CD14-positive monocyte (primary cell): ENCODE results near the gene GRHPR. TPM values are rescaled to one million over a fixed set of nuclear protein-coding genes. Genes with fewer than 3 reads are reported as not detected.
A peak's percentile ranks its signal among the peaks of the same experiment; 100 is the strongest.

Experiments used
- DNase-seq, 3 donors: peaks; one replicate each; pipeline ENCODE4 v3.0.0-alpha.2; 2011 to 2022
- H2AFZ ChIP-seq: 2 replicates; pipeline ENCODE4 v1.6.0; 2012; ENCODE audit warnings: mild to moderate bottlenecking, low read depth, low read length, inconsistent platforms; ENCODE audit not compliant: insufficient read depth, poor library complexity, severe bottlenecking
- H3K27ac ChIP-seq, 2 donors: 1 replicate in 1 of 2; 2 replicates in 1 of 2; pipeline ENCODE4 v1.5.1; 2012 to 2013; ENCODE audit warnings: low read length in 2 of 2, control low read depth in 1 of 2, inconsistent platforms in 1 of 2, low read depth in 1 of 2, mild to moderate bottlenecking in 1 of 2
- H3K27me3 ChIP-seq, 2 donors: one replicate each; pipeline versions ENCODE4 v1.6.0 to v1.6.1; 2011 to 2013; ENCODE audit warnings: low read length in 2 of 2; ENCODE audit not compliant: control insufficient read depth in 2 of 2, insufficient read depth in 2 of 2
- H3K36me3 ChIP-seq, 2 donors: replicated peaks in 1 of 2; 1 replicate in 1 of 2; 2 replicates in 1 of 2; pipeline versions ENCODE4 v1.5.1 to v1.6.1; 2012 to 2013; ENCODE audit warnings: low read length in 2 of 2, control low read depth in 1 of 2, inconsistent platforms in 1 of 2, mild to moderate bottlenecking in 1 of 2; ENCODE audit not compliant: insufficient read depth in 2 of 2, control insufficient read depth in 1 of 2
- H3K4me1 ChIP-seq, 2 donors: 1 replicate in 1 of 2; 2 replicates in 1 of 2; pipeline versions ENCODE4 v1.5.1 to v1.6.1; 2012 to 2013; ENCODE audit warnings: low read length in 2 of 2, control low read depth in 1 of 2, inconsistent platforms in 1 of 2, mild to moderate bottlenecking in 1 of 2, moderate library complexity in 1 of 2; ENCODE audit not compliant: insufficient read depth in 2 of 2, control insufficient read depth in 1 of 2
- H3K4me2 ChIP-seq: replicated peaks from 2 replicates; pipeline ENCODE3; 2012; ENCODE audit warnings: low read length, moderate library complexity, mild to moderate bottlenecking; ENCODE audit not compliant: poor library complexity, severe bottlenecking; ENCODE audit errors: extremely low read depth
- H3K4me3 ChIP-seq, 3 experiments: fragments of 200-600 bp in 1 of 3; sonication (generic) in 1 of 3; replicated peaks in 1 of 3; 1 replicate in 2 of 3; 2 replicates in 1 of 3; pipeline ENCODE4 v1.5.1; 2011 to 2013; ENCODE audit warnings: low read length in 3 of 3, mild to moderate bottlenecking in 3 of 3, control low read depth in 2 of 3, low read depth in 2 of 3, inconsistent platforms in 1 of 3, moderate library complexity in 1 of 3
- H3K79me2 ChIP-seq: 2 replicates; pipeline ENCODE4 v1.6.0; 2012; ENCODE audit warnings: mild to moderate bottlenecking, control low read depth, inconsistent platforms, low read length, moderate library complexity; ENCODE audit not compliant: insufficient read depth
- H3K9ac ChIP-seq: 2 replicates; pipeline ENCODE4 v1.6.0; 2017; ENCODE audit warnings: low read length, mild to moderate bottlenecking; ENCODE audit not compliant: insufficient read depth, poor library complexity, severe bottlenecking
- H3K9me3 ChIP-seq, 2 donors: replicated peaks in 1 of 2; 1 replicate in 1 of 2; 2 replicates in 1 of 2; pipeline versions ENCODE4 v1.5.1 to v1.6.1; 2012 to 2013; ENCODE audit warnings: low read length in 2 of 2, control low read depth in 1 of 2; ENCODE audit not compliant: control insufficient read depth in 1 of 2, insufficient read depth in 1 of 2
- H4K20me1 ChIP-seq: 2 replicates; pipeline ENCODE4 v1.6.0; 2012; ENCODE audit warnings: mild to moderate bottlenecking, low read length, control low read depth, moderate library complexity; ENCODE audit not compliant: insufficient read depth
- H3K27ac Mint-ChIP-seq, 7 donors: one replicate each; pipeline ENCODE4 v1.8.0; 2020; ENCODE audit warnings: mild to moderate bottlenecking in 7 of 7, mixed read lengths in 7 of 7, moderate library complexity in 6 of 7, inconsistent platforms in 2 of 7
- H3K27me3 Mint-ChIP-seq, 3 donors: one replicate each; pipeline ENCODE4 v1.8.0; 2021 to 2022; ENCODE audit warnings: low read depth in 3 of 3, mild to moderate bottlenecking in 3 of 3, mixed read lengths in 3 of 3, moderate library complexity in 3 of 3, inconsistent platforms in 1 of 3
- H3K36me3 Mint-ChIP-seq, 2 donors: one replicate each; pipeline ENCODE4 v1.8.0; 2020; ENCODE audit warnings: mixed read lengths in 2 of 2, inconsistent platforms in 1 of 2, mild to moderate bottlenecking in 1 of 2
- H3K4me1 Mint-ChIP-seq: one replicate; pipeline ENCODE4 v1.8.0; 2020; ENCODE audit warnings: mild to moderate bottlenecking, mixed read lengths
- H3K4me3 Mint-ChIP-seq, 2 donors: one replicate each; pipeline ENCODE4 v1.8.0; 2020; ENCODE audit warnings: mild to moderate bottlenecking in 2 of 2, mixed read lengths in 2 of 2, moderate library complexity in 1 of 2
- H3K9me3 Mint-ChIP-seq, 7 donors: one replicate each; pipeline ENCODE4 v1.8.0; 2020 to 2022; ENCODE audit warnings: mixed read lengths in 7 of 7, mild to moderate bottlenecking in 6 of 7, moderate library complexity in 6 of 7, inconsistent platforms in 2 of 7
- CTCF ChIP-seq: fragments of 200-600 bp; IDR thresholded peaks from one replicate; pipeline ENCODE4 v1.8.0; 2022; ENCODE audit warnings: antibody characterized with exemption, mild to moderate bottlenecking
- WGBS: methylation state at CpG from one replicate; pipeline ENCODE4 v1.1.5; 2013; ENCODE audit warnings: missing lambda C conversion rate; ENCODE audit not compliant: insufficient coverage; 5-methylcytosine and 5-hydroxymethylcytosine counted together
- intact Hi-C, 2 donors: fragments of 100-400 bp; cut with micrococcal nuclease; formaldehyde crosslinking; loops; one replicate each; pipeline versions ENCODE4 v1.15.0 to v1.15.1; 2023
- polyA plus RNA-seq, 3 donors: library from polyadenylated mRNA; depleted of rRNA in 1 of 3; unstranded in 2 of 3; stranded (reverse) in 1 of 3; fragments of 300-500 nt in 2 of 3; fragments of >200 nt in 1 of 3; fragmentation: Illumina TruSeq in 2 of 3; gene quantifications; 1 replicate in 2 of 3; 2 replicates in 1 of 3; pipeline ENCODE4 v1.2.3, GENCODE V29; 2012 to 2021

Gene GRHPR
- polyA plus RNA-seq, 3 donors = 73.8 to 96.6 (median 80.9) TPM

- no peak for TF ChIP-seq CTCF
- Histone ChIP-seq H3K9me3 (no peaks in the 10 kb centered on the region), H2AFZ (no peak overlapping the region), H3K4me2 (no peak overlapping the region), H4K20me1 (no peaks in the 10 kb centered on the region), H3K27me3 (no peaks in the 10 kb centered on the region), H3K36me3 (no peaks in the 10 kb centered on the region), H3K4me3 (no peak overlapping the region), H3K9ac (no peak overlapping the region), H3K4me1 (no peaks in the 10 kb centered on the region), H3K79me2 (no peaks in the 10 kb centered on the region), H3K27ac (no peak overlapping the region)
- Mint-ChIP-seq H3K4me3 (no peak overlapping the region), H3K27me3 (peaks cover 0 to 2% (median 0%) of the 10 kb centered on the region in 3 donors), H3K9me3 (peaks cover 0 to 3% (median 0%) of the 10 kb centered on the region in 7 donors), H3K27ac (no peak overlapping the region), H3K36me3 (no peaks in the 10 kb centered on the region), H3K4me1 (no peaks in the 10 kb centered on the region)
- intact Hi-C loops = no loop called here
- no peak for DNase-seq
- 92% methylated on average over 6 of the region's 12 CpGs for WGBS
These were observed 38.4 kb upstream of the GRHPR start for GRCh38 chr9:37383876-37384746.

DNA sequence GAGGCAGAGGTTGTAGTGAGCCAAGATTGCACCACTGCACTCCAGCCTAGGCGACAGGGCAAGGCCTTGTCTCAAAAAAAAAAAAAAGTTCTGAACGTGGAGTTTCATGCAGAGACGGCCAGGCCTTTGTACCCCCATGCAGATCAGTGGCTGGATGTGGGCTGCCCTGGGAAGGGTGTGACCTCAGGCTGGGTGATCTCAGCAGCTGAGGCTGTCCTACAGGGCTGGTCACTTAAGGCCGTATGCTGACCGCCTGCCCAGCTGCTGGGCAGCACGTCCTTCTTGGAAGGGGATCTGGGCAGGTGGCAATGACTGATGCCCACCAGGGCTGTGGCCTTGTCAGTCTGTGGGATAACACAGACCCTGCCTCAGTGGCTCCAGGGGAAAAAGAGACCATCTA is 37.2 kb upstream of the GRHPR start:
- H3K9ac ChIP-seq = no peak overlapping the region
- H3K4me2 ChIP-seq = no peak overlapping the region
- H3K27ac Mint-ChIP-seq = peak overlapping the region in 1 of 7 donors; percentile 62
- WGBS = 99% methylated on average over 6 of the region's 6 CpGs
- no peaks in the 10 kb centered on the region for H3K79me2 ChIP-seq
- intact Hi-C loops = no loop called here
- no peak overlapping the region for H3K27ac ChIP-seq
- H3K4me3 Mint-ChIP-seq = no peak overlapping the region
- no peaks in the 10 kb centered on the region for H4K20me1 ChIP-seq
- H3K27me3 ChIP-seq = no peaks in the 10 kb centered on the region
- H3K4me1 ChIP-seq = no peaks in the 10 kb centered on the region
- no peaks in the 10 kb centered on the region for H3K36me3 Mint-ChIP-seq
- no peaks in the 10 kb centered on the region for H3K4me1 Mint-ChIP-seq
- no peak for DNase-seq
- no peaks in the 10 kb centered on the region for H3K36me3 ChIP-seq
- H3K4me3 ChIP-seq = no peak overlapping the region
- no peaks in the 10 kb centered on the region for H3K9me3 ChIP-seq
- peaks cover 0 to 3% (median 0%) of the 10 kb centered on the region in 7 donors for H3K9me3 Mint-ChIP-seq
- no peak overlapping the region for H2AFZ ChIP-seq
- TF ChIP-seq CTCF = no peak
- H3K27me3 Mint-ChIP-seq = peaks cover 0 to 2% (median 1%) of the 10 kb centered on the region in 3 donors
